ENCODE results near the gene BIN1. TPM values are rescaled to one million over a fixed set of nuclear protein-coding genes. Genes with fewer than 3 reads are reported as not detected.

The BIN1 gene
- total RNA-seq, 2 experiments from 2014 or later = 95.2 to 102 TPM

GRCh38 chr2:127101756-127102477 is 5.0 kb downstream of the BIN1 start:
- Mint-ChIP-seq H3K9me3 (no peaks in the 10 kb centered on the region), H3K4me3 (no peak overlapping the region), H3K27me3 (no peaks in the 10 kb centered on the region), H3K27ac (no peak overlapping the region), H3K4me1 (ENCODE audit: low read depth) (no peaks in the 10 kb centered on the region), H3K36me3 (ENCODE audit: low read depth) (no peaks in the 10 kb centered on the region)
- POLR2A ChIA-PET = no interaction called here
- TF ChIP-seq, protein P1, sequence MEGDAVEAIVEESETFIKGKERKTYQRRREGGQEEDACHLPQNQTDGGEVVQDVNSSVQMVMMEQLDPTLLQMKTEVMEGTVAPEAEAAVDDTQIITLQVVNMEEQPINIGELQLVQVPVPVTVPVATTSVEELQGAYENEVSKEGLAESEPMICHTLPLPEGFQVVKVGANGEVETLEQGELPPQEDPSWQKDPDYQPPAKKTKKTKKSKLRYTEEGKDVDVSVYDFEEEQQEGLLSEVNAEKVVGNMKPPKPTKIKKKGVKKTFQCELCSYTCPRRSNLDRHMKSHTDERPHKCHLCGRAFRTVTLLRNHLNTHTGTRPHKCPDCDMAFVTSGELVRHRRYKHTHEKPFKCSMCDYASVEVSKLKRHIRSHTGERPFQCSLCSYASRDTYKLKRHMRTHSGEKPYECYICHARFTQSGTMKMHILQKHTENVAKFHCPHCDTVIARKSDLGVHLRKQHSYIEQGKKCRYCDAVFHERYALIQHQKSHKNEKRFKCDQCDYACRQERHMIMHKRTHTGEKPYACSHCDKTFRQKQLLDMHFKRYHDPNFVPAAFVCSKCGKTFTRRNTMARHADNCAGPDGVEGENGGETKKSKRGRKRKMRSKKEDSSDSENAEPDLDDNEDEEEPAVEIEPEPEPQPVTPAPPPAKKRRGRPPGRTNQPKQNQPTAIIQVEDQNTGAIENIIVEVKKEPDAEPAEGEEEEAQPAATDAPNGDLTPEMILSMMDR (IDR thresholded peaks at IDR 0.05) = no peak
- ATAC-seq (no peak), DNase-seq (no peak)
- CTCF ChIA-PET = interaction anchor here (0.6 kb wide), 1 partner anchor 78 kb away, joined by 3 read pairs; no protein-coding TSS in a partner anchor
- intact Hi-C loops (cut with micrococcal nuclease) = no loop called here

DNA sequence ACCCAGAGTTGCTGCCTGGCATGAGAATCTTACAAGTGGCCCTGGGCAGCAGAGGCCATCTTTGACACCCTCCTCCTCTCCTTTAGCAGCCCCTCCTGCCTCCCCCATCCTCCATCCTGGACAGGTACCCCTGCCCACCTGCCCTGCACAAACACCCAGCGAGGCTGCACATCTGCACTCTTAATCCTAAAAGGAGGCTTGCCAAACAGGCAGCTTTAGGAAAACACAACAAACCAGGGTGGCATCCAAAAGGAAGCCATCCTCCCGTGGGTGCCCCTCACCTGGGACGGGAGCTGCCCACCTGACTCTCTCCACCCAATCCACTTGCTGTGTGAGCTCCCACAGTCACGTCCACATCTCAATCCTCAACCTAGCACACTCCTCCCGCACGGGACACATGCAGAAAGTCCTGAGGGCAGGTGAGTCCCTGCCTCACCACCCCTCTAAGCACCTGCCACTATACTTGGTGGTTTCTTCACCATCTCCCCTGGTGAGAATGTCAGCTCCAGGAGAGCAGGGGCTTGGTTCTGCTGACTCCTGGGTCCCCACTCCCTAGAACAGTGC is 5.8 kb downstream of the BIN1 start:
- DNase-seq (no peak), ATAC-seq (no peak)
- Mint-ChIP-seq H3K27me3 (no peaks in the 10 kb centered on the region), H3K4me3 (no peak overlapping the region), H3K27ac (no peak overlapping the region), H3K4me1 (ENCODE audit: low read depth) (no peaks in the 10 kb centered on the region), H3K36me3 (ENCODE audit: low read depth) (no peaks in the 10 kb centered on the region), H3K9me3 (no peaks in the 10 kb centered on the region)
- TF ChIP-seq, protein P1 (IDR thresholded peaks at IDR 0.05) = no peak
- POLR2A ChIA-PET = no interaction called here
- CTCF ChIA-PET = no interaction called here
- intact Hi-C loops (cut with micrococcal nuclease) = no loop called here

- TF ChIP-seq, protein P1 (IDR thresholded peaks at IDR 0.05) = no peak
- no peaks in the 10 kb centered on the region for H3K27me3 Mint-ChIP-seq
- H3K27ac Mint-ChIP-seq = no peak overlapping the region
- ChIA-PET CTCF (interaction anchor here (1.0 kb wide), 1 partner anchor 15 kb away, joined by 3 read pairs; no protein-coding TSS in a partner anchor), POLR2A (no interaction called here)
- no peak overlapping the region for H3K4me3 Mint-ChIP-seq
- DNase-seq (no peak), ATAC-seq (no peak)
- H3K36me3 Mint-ChIP-seq (ENCODE audit: low read depth) = no peaks in the 10 kb centered on the region
- no peaks in the 10 kb centered on the region for H3K9me3 Mint-ChIP-seq
- intact Hi-C loops (cut with micrococcal nuclease) = no loop called here
- H3K4me1 Mint-ChIP-seq (ENCODE audit: low read depth) = no peaks in the 10 kb centered on the region
Observed at GRCh38 chr2:127100251-127101047, 6.5 kb downstream of the BIN1 start.

DNA sequence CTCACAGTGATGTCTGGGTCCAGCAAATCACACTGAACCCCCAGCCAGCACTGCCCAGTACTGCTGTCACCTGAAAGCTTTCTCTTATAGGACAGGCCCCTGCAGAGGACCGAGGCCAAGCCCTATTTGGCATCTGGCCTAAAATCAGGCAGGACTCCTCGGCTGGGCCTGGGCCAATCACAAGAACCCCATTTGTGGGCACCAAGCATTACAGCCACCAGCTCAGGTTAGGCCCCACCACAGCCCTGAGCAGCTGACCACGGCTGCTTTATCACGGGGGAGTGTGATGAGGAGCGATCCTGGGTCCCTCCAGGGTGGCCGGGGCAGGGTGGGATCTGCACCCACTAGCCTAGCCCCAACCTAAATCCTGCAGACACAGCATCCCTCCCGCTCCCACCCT is 8.2 kb downstream of the BIN1 start:
- ChIA-PET POLR2A (no interaction called here), CTCF (interaction anchor here (1.1 kb wide), 1 partner anchor 31 kb away, joined by 3 read pairs; no protein-coding TSS in a partner anchor)
- Mint-ChIP-seq H3K27me3 (no peaks in the 10 kb centered on the region), H3K36me3 (ENCODE audit: low read depth) (no peaks in the 10 kb centered on the region), H3K27ac (no peak overlapping the region), H3K4me1 (ENCODE audit: low read depth) (peaks cover under 1% of the 10 kb centered on the region), H3K4me3 (no peak overlapping the region), H3K9me3 (no peaks in the 10 kb centered on the region)
- TF ChIP-seq, protein P1 (IDR thresholded peaks at IDR 0.05) = no peak
- intact Hi-C loops (cut with micrococcal nuclease) = no loop called here
- no peak for ATAC-seq
- no peak for DNase-seq
